Mesendoderm (in vitro differentiated cells): ENCODE measurements around the gene GGTLC1. TPM values are rescaled to one million over a fixed set of nuclear protein-coding genes. Genes with fewer than 3 reads are reported as not detected.

Experiments used
- DNase-seq: peaks from one replicate; pipeline ENCODE4 v3.0.0; 2013
- H2AK5ac ChIP-seq: 2 replicates; pipeline ENCODE4 v1.6.1; 2013; ENCODE audit warnings: low read length, inconsistent platforms
- H2BK120ac ChIP-seq: 2 replicates; pipeline ENCODE4 v1.6.1; 2013; ENCODE audit warnings: low read depth, mild to moderate bottlenecking, low read length, moderate library complexity, mixed read lengths
- H2BK15ac ChIP-seq: replicated peaks from 2 replicates; pipeline ENCODE4 v1.6.1; 2013; ENCODE audit warnings: low read depth, mild to moderate bottlenecking, moderate library complexity
- H2BK5ac ChIP-seq: 2 replicates; pipeline ENCODE4 v1.6.1; 2013; ENCODE audit warnings: low read length, inconsistent platforms
- H3K18ac ChIP-seq: 2 replicates; pipeline ENCODE4 v1.6.1; 2013; ENCODE audit warnings: mild to moderate bottlenecking, low read length, mixed read lengths
- H3K23ac ChIP-seq: one replicate; pipeline ENCODE4 v1.6.1; 2013; ENCODE audit warnings: low read length
- H3K27ac ChIP-seq: 2 replicates; pipeline ENCODE4 v1.5.1; 2013; ENCODE audit warnings: low read depth, mild to moderate bottlenecking, inconsistent platforms, low read length, moderate library complexity
- H3K27me3 ChIP-seq: 2 replicates; pipeline ENCODE4 v1.6.1; 2013; ENCODE audit warnings: low read length, control low read depth, mild to moderate bottlenecking, inconsistent platforms; ENCODE audit not compliant: insufficient read depth, poor library complexity
- H3K36me3 ChIP-seq: 2 replicates; pipeline ENCODE4 v1.6.1; 2013; ENCODE audit warnings: low read length, inconsistent platforms; ENCODE audit not compliant: control insufficient read depth, insufficient read depth
- H3K4ac ChIP-seq: one replicate; pipeline ENCODE4 v1.6.1; 2013; ENCODE audit warnings: low read depth, mild to moderate bottlenecking, low read length, moderate library complexity
- H3K4me1 ChIP-seq: 2 replicates; pipeline ENCODE4 v1.6.1; 2013; ENCODE audit warnings: low read depth, low read length, inconsistent platforms; ENCODE audit not compliant: control insufficient read depth
- H3K4me2 ChIP-seq: 2 replicates; pipeline ENCODE4 v1.6.1; 2013; ENCODE audit warnings: low read length
- H3K4me3 ChIP-seq: 2 replicates; pipeline ENCODE4 v1.5.1; 2013; ENCODE audit warnings: mild to moderate bottlenecking, low read length
- H3K56ac ChIP-seq: one replicate; pipeline ENCODE4 v1.6.1; 2013; ENCODE audit warnings: low read length
- H3K79me1 ChIP-seq: 2 replicates; pipeline ENCODE4 v1.6.1; 2013; ENCODE audit warnings: low read length, inconsistent platforms
- H3K79me2 ChIP-seq: 2 replicates; pipeline ENCODE4 v1.6.1; 2013; ENCODE audit warnings: mild to moderate bottlenecking, low read length; ENCODE audit not compliant: control insufficient read depth, insufficient read depth
- H3K9ac ChIP-seq: 2 replicates; pipeline ENCODE4 v1.6.1; 2013; ENCODE audit warnings: low read length, inconsistent platforms
- H4K5ac ChIP-seq: one replicate; pipeline ENCODE4 v1.6.1; 2013; ENCODE audit warnings: low read length
- H4K8ac ChIP-seq: one replicate; pipeline ENCODE4 v1.6.1; 2013; ENCODE audit warnings: low read depth, mild to moderate bottlenecking, control low read depth, low read length, moderate library complexity
- WGBS: extraction: QIAGEN DNeasy Blood & Tissue Kit; methylation state at CpG from one replicate; pipeline ENCODE4 v1.1.7; 2013; ENCODE audit warnings: low lambda C conversion rate, missing lambda C conversion rate; ENCODE audit not compliant: insufficient coverage; ENCODE audit errors: extremely low coverage; 5-methylcytosine and 5-hydroxymethylcytosine counted together
- small RNA-seq: library from polyadenylated mRNA; stranded (forward); fragments of <200 nt; extraction: miRNeasy Mini kit (QIAGEN cat#:217004); gene quantifications from one replicate; pipeline ENCODE3, GENCODE V24; 2013; ENCODE audit not compliant: insufficient read depth

GGTLC1 gene

GRCh38 chr20:23938118-23938438 is 50.5 kb downstream of the GGTLC1 start:
- Histone ChIP-seq H3K79me1 (no peaks in the 10 kb centered on the region), H2BK120ac (no peak overlapping the region), H3K36me3 (no peaks in the 10 kb centered on the region), H3K4me1 (no peaks in the 10 kb centered on the region), H2BK15ac (no peak overlapping the region), H3K4ac (no peak overlapping the region), H3K18ac (no peak overlapping the region), H3K79me2 (no peaks in the 10 kb centered on the region), H3K23ac (no peak overlapping the region), H3K4me3 (no peak overlapping the region), H4K5ac (no peak overlapping the region), H4K8ac (no peak overlapping the region), H3K56ac (no peak overlapping the region), H3K9ac (no peak overlapping the region), H3K27ac (no peak overlapping the region), H3K27me3 (no peaks in the 10 kb centered on the region), H2AK5ac (no peak overlapping the region), H3K4me2 (no peak overlapping the region), H2BK5ac (no peak overlapping the region)
- WGBS = no CpG with 5 or more reads among the region's 2 CpGs
- no peak for DNase-seq

GRCh38 chr20:23937303-23938117 is 51.1 kb downstream of the GGTLC1 start:
- no CpG with 5 or more reads among the region's 3 CpGs for WGBS
- Histone ChIP-seq H3K18ac (no peak overlapping the region), H2AK5ac (no peak overlapping the region), H3K4me3 (no peak overlapping the region), H3K4ac (no peak overlapping the region), H3K4me1 (no peaks in the 10 kb centered on the region), H3K27me3 (no peaks in the 10 kb centered on the region), H2BK15ac (no peak overlapping the region), H3K4me2 (no peak overlapping the region), H2BK120ac (no peak overlapping the region), H3K36me3 (no peaks in the 10 kb centered on the region), H3K79me2 (no peaks in the 10 kb centered on the region), H3K9ac (no peak overlapping the region), H4K8ac (no peak overlapping the region), H2BK5ac (no peak overlapping the region), H3K79me1 (no peaks in the 10 kb centered on the region), H3K23ac (no peak overlapping the region), H3K27ac (no peak overlapping the region), H3K56ac (no peak overlapping the region), H4K5ac (no peak overlapping the region)
- peak; percentile 68 for DNase-seq

Small RNAs within 50 kb of the gene (small RNA-seq; reads per million reads assigned to genes)
- gene AL133466.1 = not detected
